Right lobe of liver (tissue), 4 donors: Measurements from ENCODE around the gene ACACA.

Experiments
- POLR2A ChIP-seq: fragments of 450-650 bp; IDR thresholded peaks from one replicate; pipeline ENCODE4 v1.6.1; 2017; ENCODE audit warnings: antibody characterized with exemption, mild to moderate bottlenecking
- TF ChIP-seq, protein P1 (sequence below), 4 donors: fragments of 200-600 bp in 3 of 4; fragments of 450-650 bp in 1 of 4; IDR thresholded peaks; one replicate each; pipeline versions ENCODE4 v1.5.1 to v1.8.0; 2016 to 2022; ENCODE audit warnings: antibody characterized with exemption in 4 of 4, mild to moderate bottlenecking in 2 of 4
- donor health status: DM: no; HTN: no; CAD: no.
- donor health status: DM: no; HTN: no; CAD: no.
- donor health status: DM: no; HTN: yes; CAD: no.

DNA sequence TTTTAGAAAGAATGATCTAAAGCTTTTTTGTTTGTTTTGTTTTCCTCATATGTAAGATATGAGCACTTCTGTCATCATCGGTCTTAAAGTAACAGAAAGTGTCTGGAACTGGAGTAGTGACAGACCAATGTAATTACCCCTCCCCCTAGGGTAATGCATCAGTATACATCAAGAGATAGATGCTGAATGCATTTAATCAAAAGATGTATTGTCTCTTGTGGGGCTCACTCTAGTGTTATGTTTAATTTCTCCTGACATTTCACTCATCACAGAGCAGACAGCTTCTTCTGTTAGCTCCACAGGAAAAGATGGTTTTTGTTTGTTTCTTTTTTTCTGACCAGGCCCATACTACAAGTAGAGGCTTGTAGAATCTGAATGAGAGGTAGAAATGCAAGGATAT lies 199.5 kb downstream of the ACACA start:
- TF ChIP-seq, protein P1, sequence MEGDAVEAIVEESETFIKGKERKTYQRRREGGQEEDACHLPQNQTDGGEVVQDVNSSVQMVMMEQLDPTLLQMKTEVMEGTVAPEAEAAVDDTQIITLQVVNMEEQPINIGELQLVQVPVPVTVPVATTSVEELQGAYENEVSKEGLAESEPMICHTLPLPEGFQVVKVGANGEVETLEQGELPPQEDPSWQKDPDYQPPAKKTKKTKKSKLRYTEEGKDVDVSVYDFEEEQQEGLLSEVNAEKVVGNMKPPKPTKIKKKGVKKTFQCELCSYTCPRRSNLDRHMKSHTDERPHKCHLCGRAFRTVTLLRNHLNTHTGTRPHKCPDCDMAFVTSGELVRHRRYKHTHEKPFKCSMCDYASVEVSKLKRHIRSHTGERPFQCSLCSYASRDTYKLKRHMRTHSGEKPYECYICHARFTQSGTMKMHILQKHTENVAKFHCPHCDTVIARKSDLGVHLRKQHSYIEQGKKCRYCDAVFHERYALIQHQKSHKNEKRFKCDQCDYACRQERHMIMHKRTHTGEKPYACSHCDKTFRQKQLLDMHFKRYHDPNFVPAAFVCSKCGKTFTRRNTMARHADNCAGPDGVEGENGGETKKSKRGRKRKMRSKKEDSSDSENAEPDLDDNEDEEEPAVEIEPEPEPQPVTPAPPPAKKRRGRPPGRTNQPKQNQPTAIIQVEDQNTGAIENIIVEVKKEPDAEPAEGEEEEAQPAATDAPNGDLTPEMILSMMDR (IDR thresholded peaks at IDR 0.05), result no peak
- no peak for TF ChIP-seq POLR2A
